GM21360 (cell line): ENCODE results near the gene ABCC9.
"Not testable (repeated sequence)": the region's sequence is repeated elsewhere in the genome, so short reads cannot be mapped to it uniquely, and the experiment has no call there.

Experiments
- ATAC-seq: cut with Tn5 transposase; IDR thresholded peaks from one replicate; pipeline ENCODE4 v1.9.1; 2021; ENCODE audit warnings: mild to moderate bottlenecking, moderate library complexity; ENCODE audit not compliant: unreplicated experiment

ABCC9 gene

DNA sequence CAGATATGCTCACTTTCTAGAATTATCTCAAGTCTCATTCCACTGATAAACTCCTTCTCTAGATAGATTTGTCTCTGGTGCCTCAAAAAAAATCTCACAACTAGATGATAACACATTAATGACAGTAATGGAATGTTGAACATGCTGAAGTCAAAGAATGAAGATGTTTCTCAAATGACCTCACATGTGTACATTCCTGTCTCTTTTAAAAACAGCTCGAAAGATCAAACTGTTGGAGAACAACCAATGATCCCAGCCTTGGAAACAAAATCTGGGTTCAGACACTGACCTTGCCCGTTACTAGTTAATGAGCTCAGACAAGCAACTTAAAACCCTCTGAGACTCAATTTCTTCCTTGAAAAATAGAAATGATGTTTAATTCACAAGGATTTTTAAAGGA is 122.0 kb downstream of the ABCC9 start:
- no peak for ATAC-seq

DNA sequence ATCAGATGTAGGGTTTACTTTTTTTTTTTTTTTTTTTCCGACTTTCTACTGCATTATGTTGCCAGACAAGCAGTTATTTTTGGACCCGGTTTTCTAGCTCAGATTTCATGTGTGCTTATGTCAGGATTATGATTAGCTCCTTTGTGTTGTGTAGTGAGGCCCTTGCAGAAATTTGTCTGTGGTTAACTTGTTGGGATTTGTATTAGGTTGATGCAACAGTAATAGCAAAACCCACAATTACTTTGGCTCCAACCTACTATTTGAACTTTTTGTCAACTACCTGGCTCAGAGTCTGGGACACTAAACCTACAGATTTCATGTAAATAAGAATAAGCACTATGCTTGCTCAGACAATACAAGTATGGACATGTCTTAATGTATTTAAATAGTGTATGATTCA is 122.6 kb downstream of the ABCC9 start:
- ATAC-seq, result no peak

DNA sequence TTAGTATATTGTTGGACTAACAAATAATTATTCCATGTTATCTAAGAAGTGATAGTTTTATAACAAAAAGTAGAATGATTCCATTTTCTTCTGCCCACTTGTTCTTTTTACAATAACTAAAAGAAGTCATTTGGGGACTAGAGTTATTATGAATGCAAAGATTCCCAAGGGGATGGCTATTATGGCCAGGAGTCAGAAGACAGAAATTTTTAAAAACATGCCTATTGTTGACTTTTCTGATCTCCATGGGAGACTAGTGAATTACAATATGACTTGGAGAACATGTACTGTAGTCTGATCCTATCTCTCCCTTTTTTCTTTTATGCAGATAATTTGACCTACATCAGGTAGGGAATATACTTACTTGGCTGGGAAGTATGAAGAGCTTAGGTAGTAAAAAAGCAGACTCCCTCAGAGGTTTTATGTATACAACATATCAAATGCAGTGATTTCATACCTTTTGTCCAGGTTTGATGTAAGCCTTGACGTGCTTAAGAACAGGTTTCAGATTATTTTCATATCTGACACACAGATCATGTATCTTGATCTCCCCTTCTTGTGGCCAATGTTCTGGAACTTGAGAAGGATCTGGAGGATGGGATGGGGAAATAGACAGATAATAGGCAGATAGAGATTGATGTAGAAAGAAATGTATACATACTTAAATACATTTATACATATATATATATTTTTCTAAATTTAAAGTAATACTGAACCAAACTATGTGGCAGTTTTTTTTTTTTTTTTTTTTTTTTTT is 125.7 kb downstream of the ABCC9 start:
- ATAC-seq, result no peak

DNA sequence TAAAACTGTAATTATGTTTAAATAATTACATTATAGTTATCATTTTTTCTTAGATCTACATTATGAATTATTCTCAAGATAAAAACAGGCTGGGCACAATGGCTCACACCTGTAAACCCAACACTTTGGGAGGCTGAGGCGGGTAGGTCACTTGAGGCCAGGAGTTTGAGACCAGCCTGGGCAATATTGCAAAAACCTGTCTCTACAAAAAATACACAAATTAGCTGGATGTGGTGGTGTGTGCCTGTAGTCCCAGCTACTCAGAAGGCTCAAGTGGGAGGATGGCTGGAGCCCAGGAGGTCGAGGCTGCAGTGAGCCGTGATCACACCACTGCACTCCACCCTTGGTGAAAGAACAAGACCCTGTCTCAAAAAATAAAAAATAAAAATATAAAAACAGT is 126.4 kb downstream of the ABCC9 start:
- ATAC-seq, result no peak

DNA sequence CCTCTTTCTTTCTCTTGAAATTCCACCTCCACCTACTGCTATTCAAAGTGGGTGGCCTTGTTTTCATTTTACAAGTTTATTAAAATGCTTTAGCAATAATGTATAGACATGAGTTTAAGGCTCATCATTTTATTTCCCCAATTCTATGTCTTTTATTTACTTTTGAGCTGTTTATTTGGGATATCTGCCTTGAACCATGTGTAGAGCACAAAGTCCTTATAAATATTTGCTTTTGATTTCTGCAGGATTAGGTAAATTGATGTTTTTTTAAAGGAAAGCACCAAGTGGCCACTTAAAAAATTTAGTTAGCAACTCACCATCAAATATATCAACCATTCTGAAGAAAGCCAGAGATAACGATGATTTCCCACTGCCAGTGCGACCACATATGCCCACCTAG is 126.9 kb downstream of the ABCC9 start:
- no peak for ATAC-seq

DNA sequence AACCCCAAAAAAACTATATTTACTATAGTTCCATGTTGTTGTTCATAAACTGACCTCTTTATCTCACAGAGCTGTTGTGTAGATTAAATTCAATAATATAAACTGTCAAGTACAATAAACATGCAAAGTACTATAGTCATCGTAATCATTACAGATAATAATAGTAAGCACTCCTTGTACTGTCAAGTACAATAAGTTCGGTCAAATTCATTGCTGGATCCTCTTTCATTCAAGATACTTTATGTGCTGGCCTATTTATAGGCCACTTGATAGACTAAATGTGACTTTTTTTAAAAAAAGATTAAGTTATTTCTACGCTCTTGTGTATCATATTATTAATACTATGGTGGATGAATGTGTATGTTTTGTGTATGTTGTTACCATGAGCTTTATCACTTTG is 127.5 kb downstream of the ABCC9 start:
- ATAC-seq, result no peak

DNA sequence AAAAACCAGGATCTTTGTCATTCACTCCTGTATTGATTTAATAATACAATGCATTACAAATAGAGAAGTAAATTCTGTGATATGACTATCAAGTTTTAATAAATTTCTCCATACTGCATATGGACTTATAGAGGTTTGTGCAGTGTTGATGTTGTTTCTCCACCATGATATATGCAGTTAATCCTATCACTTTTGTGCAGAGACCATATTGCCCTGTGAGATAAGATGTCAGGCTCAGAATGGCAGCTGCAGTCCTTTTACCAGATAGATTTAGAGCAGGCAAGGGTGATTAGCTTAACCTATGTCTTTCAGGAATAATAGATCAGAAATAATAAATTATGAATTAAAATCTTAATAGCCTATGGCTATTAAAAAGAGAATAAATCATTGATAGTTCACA is 128.1 kb downstream of the ABCC9 start:
- no peak for ATAC-seq

DNA sequence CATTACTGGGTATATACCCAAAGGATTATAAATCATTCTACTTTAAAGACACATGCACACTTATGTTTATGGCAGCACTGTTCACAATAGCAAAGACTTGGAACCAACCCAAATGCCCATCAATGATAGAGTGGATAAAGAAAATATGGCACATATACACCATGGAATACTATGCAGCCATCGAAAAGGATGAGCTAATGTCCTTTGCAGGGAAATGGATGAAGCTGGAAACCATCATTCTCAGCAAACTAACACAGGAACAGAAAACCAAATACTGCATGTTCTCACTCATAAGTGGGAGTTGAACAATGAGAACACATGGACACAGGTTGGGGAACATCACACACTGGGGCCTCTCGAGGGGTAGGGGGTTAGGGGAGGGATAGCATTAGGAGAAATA is 128.9 kb downstream of the ABCC9 start:
- ATAC-seq, result not testable (repeated sequence)

DNA sequence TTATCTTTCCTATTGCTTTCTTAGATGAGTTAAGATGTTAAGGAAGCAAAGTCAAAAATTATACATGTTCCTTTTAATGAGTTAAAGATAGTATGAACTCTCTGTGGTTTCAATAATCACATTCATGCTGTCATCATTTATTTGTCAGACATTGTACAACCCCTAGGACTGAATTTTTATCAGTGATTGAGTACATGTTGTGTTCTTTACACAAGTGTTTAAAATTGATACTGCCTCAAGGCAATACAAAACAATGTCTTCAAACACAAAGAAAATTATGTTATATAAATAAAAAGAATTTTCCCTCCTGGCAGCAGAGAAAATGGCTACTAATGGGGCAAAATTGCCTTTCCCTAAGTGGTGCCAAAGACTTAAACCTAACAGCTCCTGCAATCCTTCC is 132.1 kb downstream of the ABCC9 start:
- ATAC-seq, result no peak

DNA sequence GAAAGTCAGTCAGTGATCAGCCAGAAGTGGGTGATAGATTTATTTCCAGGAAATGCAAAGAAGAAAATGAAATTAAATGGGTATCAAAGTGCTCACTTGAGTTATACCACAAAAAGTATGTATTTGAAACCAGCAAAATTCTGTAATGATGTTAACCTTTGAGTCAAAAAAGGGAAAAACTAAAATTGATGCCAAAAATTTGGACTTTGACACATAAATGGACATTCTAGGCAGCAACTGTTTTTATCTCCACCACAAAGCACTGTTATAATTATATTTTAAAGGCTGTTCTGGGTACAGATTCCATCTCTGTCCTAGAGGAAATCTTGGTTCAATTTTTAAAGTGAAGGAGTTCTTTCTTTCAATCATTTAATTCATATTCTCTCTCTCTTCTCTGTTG is 135.0 kb downstream of the ABCC9 start:
- no peak for ATAC-seq

DNA sequence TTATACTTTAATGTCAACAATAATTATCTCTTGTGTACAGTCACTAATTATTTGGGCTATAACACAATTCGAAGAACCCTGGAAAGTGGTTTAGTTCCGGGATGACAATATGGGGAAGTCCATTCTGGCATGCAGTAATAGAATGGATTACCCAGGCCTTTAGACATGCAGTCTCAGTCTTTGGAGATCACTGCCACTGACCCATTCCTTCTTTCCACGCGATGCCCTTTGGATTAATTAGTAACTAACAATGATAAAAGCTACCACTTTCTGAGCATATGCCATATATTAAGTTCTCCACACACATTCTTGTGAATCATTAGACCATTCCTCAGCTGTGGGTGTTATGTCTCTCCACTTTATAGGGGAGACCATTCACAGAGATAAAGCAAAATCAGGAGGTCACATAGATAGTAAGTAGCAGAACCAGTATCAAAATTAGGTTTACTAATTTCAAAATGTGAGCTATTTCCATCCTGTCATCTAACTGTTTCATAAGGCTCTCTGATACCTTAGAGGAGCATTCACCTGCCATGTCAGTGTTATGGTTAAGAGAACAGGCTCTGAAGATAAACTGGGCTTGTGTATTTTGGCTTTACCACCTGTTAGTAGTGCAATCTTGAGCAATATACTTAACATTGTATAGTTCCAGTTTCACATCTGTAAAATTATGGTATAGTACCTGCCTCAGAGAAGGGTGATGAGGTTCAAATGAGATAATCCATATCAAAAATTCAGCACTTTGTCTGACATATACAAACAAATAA is 139.5 kb downstream of the ABCC9 start:
- ATAC-seq, result no peak

DNA sequence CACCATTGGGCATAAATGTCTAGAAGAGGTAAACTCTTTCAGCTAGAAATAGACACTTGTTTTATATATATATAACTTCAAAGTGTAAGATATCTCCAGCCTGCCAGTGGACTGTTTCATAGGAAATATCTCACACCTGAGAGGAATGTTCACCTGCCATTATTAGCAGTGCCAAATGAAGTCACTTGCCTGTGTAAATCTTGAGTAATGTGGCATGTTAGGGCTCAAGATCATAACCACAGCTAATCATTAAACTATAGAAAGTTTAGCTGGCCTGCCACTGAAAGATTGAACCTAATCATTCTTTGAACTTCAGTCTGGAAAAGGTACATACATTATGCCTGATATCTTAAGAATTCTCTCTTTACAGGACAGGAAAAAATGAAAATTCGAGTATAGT is 141.2 kb downstream of the ABCC9 start:
- ATAC-seq, result no peak

DNA sequence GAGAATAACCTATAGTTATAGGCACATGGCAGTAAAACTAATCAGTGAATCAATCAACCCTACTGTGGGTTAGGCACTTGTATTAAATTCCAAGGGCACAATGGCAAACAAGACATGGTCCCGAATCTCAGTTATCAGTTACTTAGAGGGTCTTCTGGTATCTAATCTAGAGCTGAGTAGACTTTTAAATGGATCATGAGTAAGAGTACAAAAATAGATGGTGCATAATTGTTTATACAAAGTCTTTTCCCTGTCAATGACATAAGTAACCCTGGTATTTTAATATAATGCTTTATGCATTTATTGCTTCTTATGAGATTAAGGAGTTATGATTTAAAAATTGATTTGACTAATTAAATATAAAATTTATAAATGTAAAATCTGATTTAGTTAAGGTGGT is 143.7 kb downstream of the ABCC9 start:
- no peak for ATAC-seq

DNA sequence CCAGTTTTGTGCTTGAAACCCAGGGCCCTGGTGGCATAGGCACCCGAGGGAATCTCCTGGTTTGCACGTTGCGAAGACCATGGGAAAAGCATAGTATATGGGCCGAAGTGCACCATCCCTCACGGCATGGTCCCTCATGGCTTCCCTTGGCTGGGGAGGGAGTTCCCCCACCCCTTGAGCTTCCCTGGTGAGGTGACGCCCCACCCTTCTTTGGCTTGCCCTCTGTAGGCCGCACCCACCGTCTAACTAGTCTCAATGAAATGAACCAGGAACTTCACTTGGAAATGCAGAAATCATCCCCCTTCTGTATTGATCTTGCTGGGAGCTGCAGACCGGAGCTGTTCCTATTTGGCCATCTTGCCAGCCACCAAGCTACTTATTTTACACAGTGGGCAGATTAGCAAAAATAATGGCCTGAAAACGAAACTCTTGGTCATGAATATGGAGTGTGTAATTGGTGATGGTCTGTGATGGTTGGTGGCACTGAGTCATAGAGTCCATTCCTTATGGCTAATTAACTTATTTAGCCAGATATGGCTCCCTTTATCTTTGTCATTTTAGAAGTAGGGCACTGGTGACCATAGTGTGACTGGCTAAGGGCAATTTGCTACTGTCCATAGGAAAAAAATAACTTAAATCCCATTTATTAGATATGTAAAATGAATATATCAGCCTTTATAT is 145.4 kb downstream of the ABCC9 start:
- ATAC-seq, result no peak

DNA sequence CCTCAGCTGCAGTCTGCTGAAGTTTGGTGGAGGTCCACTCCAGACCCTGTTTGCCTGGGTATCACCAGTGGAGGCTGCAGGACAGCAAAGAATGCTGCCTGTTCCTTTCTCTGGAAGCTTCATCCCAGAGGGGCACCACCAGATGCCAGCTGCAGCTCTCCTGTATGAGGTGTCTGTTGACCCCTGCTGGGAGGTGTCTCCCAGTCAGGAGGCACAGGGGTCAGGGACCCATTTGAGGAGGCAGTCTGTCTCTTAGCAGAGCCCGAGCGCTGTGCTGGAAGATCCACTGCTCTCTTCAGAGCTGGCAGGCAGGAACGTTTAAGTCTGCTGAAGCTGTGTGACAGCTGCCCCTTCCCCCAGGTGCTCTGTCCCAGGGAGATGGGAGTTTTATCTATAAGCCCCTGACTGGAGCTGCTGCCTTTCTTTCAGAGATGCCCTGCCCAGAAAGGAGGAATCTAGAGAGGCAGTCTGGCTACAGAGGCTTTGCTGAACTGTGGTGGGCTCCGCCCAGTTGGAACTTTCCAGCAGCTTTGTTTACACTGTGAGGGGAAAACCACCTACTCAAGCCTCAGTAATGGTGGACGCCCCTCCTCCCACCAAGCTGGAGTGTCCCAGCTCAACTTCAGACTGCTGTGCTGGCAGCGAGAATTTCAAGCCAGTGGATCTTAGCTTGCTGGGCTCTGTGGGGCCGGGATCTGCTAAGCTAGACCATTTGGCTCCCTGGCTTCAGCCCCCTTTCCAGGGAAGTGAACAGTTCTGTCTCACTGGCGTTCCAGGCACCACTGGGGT is 146.2 kb downstream of the ABCC9 start:
- not testable (repeated sequence) for ATAC-seq

DNA sequence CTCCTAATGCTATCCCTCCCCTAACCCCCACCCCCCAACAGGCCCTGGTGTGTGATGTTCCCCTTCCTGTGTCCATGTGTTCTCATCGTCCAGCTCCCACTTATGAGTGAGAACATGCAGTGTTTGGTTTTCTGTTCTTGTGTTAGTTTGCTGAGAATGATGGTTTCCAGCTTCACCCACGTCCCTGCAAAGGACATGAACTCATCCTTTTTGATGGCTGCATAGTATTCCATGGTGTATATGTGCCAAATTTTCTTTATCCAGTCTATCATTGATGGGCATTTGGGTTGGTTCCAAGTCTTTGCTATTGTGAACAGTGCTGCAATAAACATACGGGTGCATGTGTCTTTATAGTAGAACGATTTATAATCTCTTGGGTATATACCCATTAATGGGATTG is 151.5 kb downstream of the ABCC9 start:
- not testable (repeated sequence) for ATAC-seq

DNA sequence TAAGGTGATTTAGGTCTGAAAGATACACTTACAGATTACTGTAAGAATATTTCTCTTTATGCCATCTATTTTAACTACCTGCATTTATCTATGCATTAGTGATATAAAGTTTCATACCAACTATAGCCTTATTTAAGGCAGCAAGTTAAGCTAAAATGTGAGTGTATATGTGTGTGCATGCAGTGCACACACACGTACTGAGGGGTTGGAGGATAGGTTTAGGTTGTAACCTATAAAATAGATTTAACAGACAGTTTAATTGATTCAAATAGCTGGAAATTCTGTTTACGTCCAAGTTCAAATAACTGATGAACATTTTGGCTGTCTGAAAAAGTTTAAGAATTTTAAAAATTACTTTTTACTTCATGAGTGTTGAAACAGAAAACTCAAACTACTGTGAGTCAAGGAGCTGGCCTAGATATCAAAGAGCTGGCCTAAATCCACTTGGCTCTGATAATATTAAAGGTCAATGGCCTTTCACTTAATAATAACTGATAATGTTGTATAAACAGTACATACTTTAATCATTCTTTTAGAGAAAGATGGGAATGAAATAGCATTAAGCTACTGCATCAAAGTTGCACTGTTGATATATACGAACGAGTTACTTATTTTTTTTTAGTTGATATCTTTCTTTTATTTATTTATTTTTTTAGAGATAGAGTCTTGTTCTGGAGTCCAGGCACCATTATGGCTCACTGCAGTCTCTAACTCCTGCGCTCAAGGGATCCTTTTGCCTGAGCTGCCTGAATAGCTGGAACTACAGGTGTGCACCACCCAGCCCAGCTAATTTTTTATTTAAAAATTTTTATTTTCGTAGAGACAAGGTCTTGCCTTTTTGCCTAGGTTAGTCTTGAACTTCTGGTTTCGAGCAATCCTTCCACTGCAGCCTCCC is 152.9 kb downstream of the ABCC9 start:
- ATAC-seq, result no peak

DNA sequence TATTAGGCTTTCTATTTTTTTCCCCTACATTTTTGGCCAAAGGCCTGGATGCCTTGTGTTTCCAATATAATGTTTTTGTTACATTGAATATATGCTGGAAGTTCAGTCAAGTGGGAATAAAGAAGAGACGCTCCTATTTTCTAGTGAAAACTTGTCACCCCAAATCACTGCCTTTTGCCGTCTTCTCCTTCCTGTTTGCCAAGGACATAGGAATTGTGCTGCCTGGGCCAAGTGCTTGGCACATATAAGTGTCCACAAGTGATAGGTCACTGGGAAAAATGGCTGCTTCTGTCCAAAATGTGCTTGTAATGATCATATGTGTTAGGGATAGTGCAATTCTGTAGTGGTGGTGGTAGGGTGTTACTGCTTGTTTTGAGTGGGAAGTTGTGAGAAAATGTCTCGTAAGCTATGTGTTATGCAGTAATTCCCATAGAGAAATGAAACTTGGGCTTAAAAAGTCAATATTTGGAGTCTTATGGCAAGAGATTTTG is 155.1 kb downstream of the ABCC9 start:
- no peak for ATAC-seq

DNA sequence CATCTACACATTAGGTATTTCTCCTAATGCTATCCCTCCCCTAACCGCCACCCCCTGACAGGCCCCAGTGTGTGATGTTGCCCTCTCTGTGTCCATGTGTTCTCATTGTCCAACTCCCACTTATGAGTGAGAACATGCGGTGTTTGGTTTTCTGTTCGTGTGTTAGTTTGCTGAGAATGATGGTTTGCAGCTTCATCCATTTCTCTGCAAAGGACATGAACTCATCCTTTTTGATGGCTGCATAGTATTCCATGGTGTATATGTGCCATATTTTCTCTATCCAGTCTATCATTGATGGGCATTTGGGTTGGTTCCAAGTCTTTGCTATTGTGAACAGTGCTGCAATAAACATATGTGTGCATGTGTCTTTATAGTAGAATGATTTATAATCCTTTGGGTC is 158.5 kb downstream of the ABCC9 start:
- not testable (repeated sequence) for ATAC-seq

DNA sequence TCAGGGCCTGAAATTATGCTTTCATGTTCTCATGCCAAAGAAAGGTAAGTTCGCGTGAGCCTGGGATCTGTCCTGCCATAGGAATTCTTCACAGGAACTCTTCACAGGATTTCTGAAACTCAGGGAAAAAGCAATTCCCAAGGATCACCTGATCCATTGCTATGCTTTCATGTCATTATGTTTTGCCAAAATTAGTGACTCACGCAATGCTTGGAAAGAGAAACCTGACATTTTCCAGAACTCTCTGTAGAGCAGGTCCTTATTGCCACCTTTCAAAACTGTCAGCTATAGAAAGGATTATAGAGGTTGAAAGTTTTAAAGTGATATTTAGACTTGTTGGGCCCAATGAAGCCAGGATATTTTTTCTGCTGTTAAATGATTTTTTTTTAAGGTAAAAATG is 160.4 kb downstream of the ABCC9 start:
- no peak for ATAC-seq
